Astrocyte (in vitro differentiated cells and primary cell): ENCODE data around the gene VPS37B. TPM values are rescaled to one million over a fixed set of nuclear protein-coding genes. Genes with fewer than 3 reads are reported as not detected.
A peak's percentile ranks its signal among the peaks of the same experiment; 100 is the strongest.

Experiments
- DNase-seq: peaks from one replicate; pipeline ENCODE4 v3.0.0-alpha.2; 2010; ENCODE audit warnings: low read depth
- FAIRE-seq: peaks from 2 replicates; lab custom pipeline; 2011; peaks lifted over from hg19 to GRCh38; lab: Jason Lieb, UNC
- H2AFZ ChIP-seq: 2 replicates; pipeline ENCODE4 v1.6.0; 2012; ENCODE audit warnings: low read depth, low read length, inconsistent platforms
- H3K27ac ChIP-seq: 2 replicates; pipeline ENCODE4 v1.5.1; 2011; ENCODE audit warnings: low read depth, low read length, inconsistent platforms
- H3K27me3 ChIP-seq: 2 replicates; pipeline ENCODE4 v1.6.0; 2011; ENCODE audit warnings: low read length, inconsistent platforms; ENCODE audit not compliant: insufficient read depth
- H3K36me3 ChIP-seq: 2 replicates; pipeline ENCODE4 v1.5.1; 2011; ENCODE audit warnings: low read length, inconsistent platforms; ENCODE audit not compliant: insufficient read depth
- H3K4me1 ChIP-seq: 2 replicates; pipeline ENCODE4 v1.5.1; 2011; ENCODE audit warnings: low read length, inconsistent platforms; ENCODE audit not compliant: insufficient read depth
- H3K4me2 ChIP-seq: 2 replicates; pipeline ENCODE4 v1.6.0; 2012; ENCODE audit warnings: low read length, inconsistent platforms
- H3K4me3 ChIP-seq: 2 replicates; pipeline ENCODE4 v1.5.1; 2011; ENCODE audit warnings: low read depth, mild to moderate bottlenecking, low read length, inconsistent platforms; ENCODE audit not compliant: insufficient read depth
- H3K79me2 ChIP-seq: 2 replicates; pipeline ENCODE4 v1.6.0; 2012; ENCODE audit warnings: mild to moderate bottlenecking, low read length, inconsistent platforms; ENCODE audit not compliant: insufficient read depth
- H3K9ac ChIP-seq: 2 replicates; pipeline ENCODE4 v1.6.0; 2012; ENCODE audit warnings: mild to moderate bottlenecking, low read length, inconsistent platforms
- H3K9me3 ChIP-seq: 2 replicates; pipeline ENCODE4 v1.5.1; 2012; ENCODE audit warnings: low read depth, mild to moderate bottlenecking, low read length, inconsistent platforms; ENCODE audit not compliant: insufficient read depth
- H4K20me1 ChIP-seq: 2 replicates; pipeline ENCODE4 v1.6.0; 2012; ENCODE audit warnings: low read length, inconsistent platforms; ENCODE audit not compliant: insufficient read depth
- H3K27ac Mint-ChIP-seq: one replicate; pipeline ENCODE4 v1.8.0; 2021; ENCODE audit warnings: mild to moderate bottlenecking, mixed read lengths; ENCODE audit not compliant: unreplicated experiment
- H3K27me3 Mint-ChIP-seq: one replicate; pipeline ENCODE4 v1.8.0; 2021; ENCODE audit warnings: low read depth, mixed read lengths; ENCODE audit not compliant: unreplicated experiment
- H3K36me3 Mint-ChIP-seq: one replicate; pipeline ENCODE4 v1.8.0; 2021; ENCODE audit warnings: low read depth, mixed read lengths; ENCODE audit not compliant: unreplicated experiment
- H3K4me1 Mint-ChIP-seq: one replicate; pipeline ENCODE4 v1.8.0; 2021; ENCODE audit warnings: low read depth, mixed read lengths; ENCODE audit not compliant: unreplicated experiment
- H3K4me3 Mint-ChIP-seq: one replicate; pipeline ENCODE4 v1.8.0; 2021; ENCODE audit warnings: mild to moderate bottlenecking, moderate library complexity, mixed read lengths; ENCODE audit not compliant: unreplicated experiment
- H3K9me3 Mint-ChIP-seq: one replicate; pipeline ENCODE4 v1.8.0; 2021; ENCODE audit warnings: mild to moderate bottlenecking, mixed read lengths; ENCODE audit not compliant: unreplicated experiment
- EZH2 ChIP-seq: IDR thresholded peaks from 2 replicates; pipeline ENCODE4 v1.6.1; 2012; ENCODE audit warnings: mild to moderate bottlenecking, low read length, inconsistent platforms; ENCODE audit not compliant: insufficient read depth
- total RNA-seq: library from RNA; stranded (reverse); gene quantifications from 2 replicates; pipeline ENCODE4 v1.2.1, GENCODE V29; 2021
- TF ChIP-seq, protein P1 (sequence below): IDR thresholded peaks from 2 replicates; pipeline ENCODE4 v1.5.1; 2011; ENCODE audit warnings: low read depth, mild to moderate bottlenecking, inconsistent platforms, low read length, moderate library complexity; ENCODE audit not compliant: insufficient read depth

VPS37B gene
- total RNA-seq, 1 donor from 2014 or later, result 31.4 TPM

DNA sequence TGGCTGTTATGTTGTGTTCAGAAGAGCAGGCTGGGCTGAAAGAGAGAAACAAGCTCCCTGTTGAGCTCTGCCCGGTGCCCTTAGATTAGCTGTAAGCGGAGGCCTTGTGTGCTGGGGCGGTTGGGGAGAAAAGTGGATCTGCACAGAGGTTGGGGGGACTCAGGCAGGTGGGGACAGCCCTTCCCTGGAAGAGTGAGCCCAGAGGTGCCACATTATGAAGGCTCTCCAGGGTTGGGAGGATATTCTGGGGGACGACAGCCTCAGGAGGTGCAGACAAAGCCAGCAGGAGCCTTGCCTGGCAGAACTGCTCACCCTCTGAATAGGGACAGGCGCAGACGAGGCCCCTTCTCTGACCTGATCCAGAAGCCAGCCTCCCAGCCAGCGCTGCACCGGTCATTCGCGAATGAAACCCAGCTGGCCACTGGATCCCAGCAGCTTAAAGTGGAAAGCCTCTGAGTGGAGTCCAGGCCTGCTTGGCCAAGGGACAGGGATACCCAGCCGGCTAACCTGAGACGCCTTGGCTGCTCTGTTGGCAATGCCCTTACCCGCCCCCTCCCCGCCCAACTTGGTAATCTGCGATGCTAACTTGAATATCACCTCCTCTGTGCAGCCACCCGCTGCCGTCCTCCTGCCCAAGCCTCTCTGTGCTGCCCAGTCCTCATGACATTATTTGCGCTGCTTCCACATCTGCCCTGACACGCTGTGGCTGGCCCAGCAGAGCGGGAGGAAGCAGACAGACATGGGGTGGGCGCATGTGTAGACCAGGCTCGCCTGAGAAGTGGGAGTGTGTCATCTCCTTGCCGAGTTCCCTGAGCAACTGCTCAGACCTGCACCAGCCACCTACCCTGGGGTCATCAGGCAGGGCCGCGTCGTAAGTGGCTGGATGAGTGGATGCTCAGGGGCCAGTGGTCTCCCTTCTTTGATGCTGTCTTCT is 55.1 kb downstream of the VPS37B start:
- no peaks in the 10 kb centered on the region for H3K27me3 ChIP-seq
- no peaks in the 10 kb centered on the region for H3K9me3 ChIP-seq
- Mint-ChIP-seq H3K9me3 (peaks cover 2% of the 10 kb centered on the region), H3K4me3 (peak overlapping the region; percentile 67), H3K36me3 (peaks cover 3% of the 10 kb centered on the region), H3K4me1 (peaks cover 21% of the 10 kb centered on the region), H3K27me3 (no peaks in the 10 kb centered on the region), H3K27ac (peak overlapping the region; percentile 95)
- H3K27ac ChIP-seq, result peak overlapping the region; percentile 71
- peak overlapping the region; percentile 55 for H2AFZ ChIP-seq
- H4K20me1 ChIP-seq, result peaks cover 1% of the 10 kb centered on the region
- H3K9ac ChIP-seq, result peak overlapping the region; percentile 68
- no peaks in the 10 kb centered on the region for H3K36me3 ChIP-seq
- TF ChIP-seq EZH2, result no peak
- TF ChIP-seq, protein P1, sequence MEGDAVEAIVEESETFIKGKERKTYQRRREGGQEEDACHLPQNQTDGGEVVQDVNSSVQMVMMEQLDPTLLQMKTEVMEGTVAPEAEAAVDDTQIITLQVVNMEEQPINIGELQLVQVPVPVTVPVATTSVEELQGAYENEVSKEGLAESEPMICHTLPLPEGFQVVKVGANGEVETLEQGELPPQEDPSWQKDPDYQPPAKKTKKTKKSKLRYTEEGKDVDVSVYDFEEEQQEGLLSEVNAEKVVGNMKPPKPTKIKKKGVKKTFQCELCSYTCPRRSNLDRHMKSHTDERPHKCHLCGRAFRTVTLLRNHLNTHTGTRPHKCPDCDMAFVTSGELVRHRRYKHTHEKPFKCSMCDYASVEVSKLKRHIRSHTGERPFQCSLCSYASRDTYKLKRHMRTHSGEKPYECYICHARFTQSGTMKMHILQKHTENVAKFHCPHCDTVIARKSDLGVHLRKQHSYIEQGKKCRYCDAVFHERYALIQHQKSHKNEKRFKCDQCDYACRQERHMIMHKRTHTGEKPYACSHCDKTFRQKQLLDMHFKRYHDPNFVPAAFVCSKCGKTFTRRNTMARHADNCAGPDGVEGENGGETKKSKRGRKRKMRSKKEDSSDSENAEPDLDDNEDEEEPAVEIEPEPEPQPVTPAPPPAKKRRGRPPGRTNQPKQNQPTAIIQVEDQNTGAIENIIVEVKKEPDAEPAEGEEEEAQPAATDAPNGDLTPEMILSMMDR, result no peak
- peak overlapping the region; percentile 75 for H3K4me2 ChIP-seq
- H3K4me1 ChIP-seq, result peaks cover 27% of the 10 kb centered on the region
- no peak for FAIRE-seq
- peaks cover 15% of the 10 kb centered on the region for H3K79me2 ChIP-seq
- DNase-seq, result no peak
- H3K4me3 ChIP-seq, result no peak overlapping the region

DNA sequence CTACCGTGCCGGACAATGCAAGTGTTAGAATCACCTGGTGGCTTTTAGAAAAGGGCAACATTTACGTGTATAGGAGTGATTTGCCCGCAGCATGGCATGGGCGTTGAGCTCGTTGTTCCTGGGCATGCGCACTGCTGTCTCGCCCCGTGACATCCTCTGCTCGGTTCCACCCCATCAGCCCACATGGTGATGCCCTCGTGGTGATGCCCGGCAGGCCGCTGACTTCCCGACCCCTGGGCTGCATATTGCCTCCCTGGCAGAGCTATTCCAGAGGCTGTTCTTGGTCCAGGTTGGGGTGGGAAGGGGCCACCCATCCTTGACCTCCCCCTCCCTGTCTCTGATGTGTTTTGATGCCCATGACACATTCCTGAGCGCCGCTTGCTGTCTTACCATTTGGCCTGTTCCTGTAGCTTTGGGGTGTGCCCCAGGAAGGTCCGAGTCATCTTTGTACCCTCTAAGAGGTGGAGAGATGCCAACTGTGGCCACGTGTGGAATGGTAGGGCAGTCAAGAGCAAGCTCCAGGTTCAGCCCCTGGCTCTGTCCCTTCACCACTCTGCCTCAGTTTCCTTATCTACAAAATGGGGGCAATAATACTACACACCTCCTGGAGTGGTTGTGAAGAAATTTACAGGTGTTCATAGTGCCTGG is 55.9 kb downstream of the VPS37B start:
- no peak for TF ChIP-seq EZH2
- TF ChIP-seq, protein P1, result no peak
- Histone ChIP-seq H4K20me1 (no peaks in the 10 kb centered on the region), H3K27me3 (no peaks in the 10 kb centered on the region), H3K36me3 (no peaks in the 10 kb centered on the region), H3K9me3 (no peaks in the 10 kb centered on the region), H3K4me1 (peaks cover 27% of the 10 kb centered on the region), H3K79me2 (peaks cover 14% of the 10 kb centered on the region), H2AFZ (no peak overlapping the region), H3K27ac (no peak overlapping the region), H3K4me2 (no peak overlapping the region), H3K4me3 (no peak overlapping the region), H3K9ac (no peak overlapping the region)
- Mint-ChIP-seq H3K9me3 (peaks cover 2% of the 10 kb centered on the region), H3K4me3 (peak overlapping the region; percentile 67), H3K27me3 (no peaks in the 10 kb centered on the region), H3K4me1 (peaks cover 21% of the 10 kb centered on the region), H3K36me3 (peaks cover 3% of the 10 kb centered on the region), H3K27ac (no peak overlapping the region)
- DNase-seq (no peak), FAIRE-seq (no peak)
